GM12878 (cell line): ENCODE data around the gene LRRC47. TPM values are rescaled to one million over a fixed set of nuclear protein-coding genes. Genes with fewer than 3 reads are reported as not detected.

Experiments
- ATAC-seq: fragments of 200-7000 bp; cut with Tn5 transposase; 3 replicates; pipeline ENCODE4 v1.9.1; 2020; ENCODE audit warnings: mild to moderate bottlenecking, moderate library complexity
- BruUV-seq: library from RNA; stranded (reverse); fragments of 400-500 nt; replicated peaks from 2 replicates; lab custom pipeline; 2021; lab: Mats Ljungman, UMichigan
- CTCF ChIA-PET: fragments of 300-600 bp; sonication (Branson Sonifier 250); formaldehyde crosslinking; extraction: SDS; loops from one replicate; lab custom pipeline; 2021; ENCODE audit warnings: inconsistent platforms; lab: Yijun Ruan, JAX
- POLR2A ChIA-PET: fragments of 350-600 bp; formaldehyde crosslinking; extraction: SDS; loops from one replicate; lab custom pipeline; 2021; ENCODE audit warnings: inconsistent platforms; lab: Charles Lee
- RAD21 ChIA-PET: fragments of 300-600 bp; sonication (Branson Sonifier 250); formaldehyde crosslinking; loops from one replicate; lab custom pipeline; 2023; ENCODE audit warnings: antibody characterized with exemption; ENCODE audit not compliant: unreplicated experiment; lab: Charles Lee
- SMC1A ChIA-PET: fragments of 300-600 bp; sonication (Branson Sonifier 250); formaldehyde crosslinking; loops from one replicate; lab custom pipeline; 2023; ENCODE audit not compliant: unreplicated experiment, uncharacterized antibody; lab: Charles Lee
- DNase-seq: peaks from one replicate; pipeline ENCODE4 v3.0.0-alpha.2; 2011; ENCODE audit warnings: low read depth, low spot score
- FAIRE-seq: peaks from 3 replicates; lab custom pipeline; 2011; peaks lifted over from hg19 to GRCh38; lab: Jason Lieb, UNC
- H2AFZ ChIP-seq: 2 replicates; pipeline ENCODE4 v1.6.0; 2011; ENCODE audit warnings: low read depth, low read length, control low read depth; ENCODE audit not compliant: control insufficient read depth
- H3K27ac ChIP-seq: 2 replicates; pipeline ENCODE4 v1.5.1; 2011; ENCODE audit warnings: control low read depth; ENCODE audit not compliant: control insufficient read depth, insufficient read depth
- H3K27me3 ChIP-seq, 2 experiments: replicated peaks in 1 of 2; 2 replicates each; pipeline versions ENCODE4 v1.6.0 to v1.6.1; 2011; ENCODE audit warnings: low read length in 1 of 2; ENCODE audit not compliant: control insufficient read depth in 2 of 2, insufficient read depth in 2 of 2
- H3K36me3 ChIP-seq, 2 experiments: 2 replicates each; pipeline ENCODE4 v1.5.1; 2011; ENCODE audit warnings: low read length in 1 of 2; ENCODE audit not compliant: control insufficient read depth in 2 of 2, insufficient read depth in 2 of 2
- H3K4me1 ChIP-seq: 2 replicates; pipeline ENCODE4 v1.6.1; 2011; ENCODE audit warnings: mild to moderate bottlenecking, low read length, moderate library complexity, mixed read lengths; ENCODE audit not compliant: control insufficient read depth, insufficient read depth
- H3K4me2 ChIP-seq: 2 replicates; pipeline ENCODE4 v1.6.0; 2011; ENCODE audit warnings: control low read depth; ENCODE audit not compliant: control insufficient read depth, insufficient read depth
- H3K4me3 ChIP-seq: fragments of 200-600 bp; sonication (generic); 2 replicates; pipeline ENCODE4 v1.5.1; 2016
- H3K79me2 ChIP-seq: 2 replicates; pipeline ENCODE4 v1.6.0; 2011; ENCODE audit warnings: low read length; ENCODE audit not compliant: control insufficient read depth, insufficient read depth
- H3K9ac ChIP-seq: 2 replicates; pipeline ENCODE4 v1.8.0; 2011; ENCODE audit warnings: low read length, control low read depth, mixed read lengths; ENCODE audit not compliant: control insufficient read depth, insufficient read depth
- H3K9me3 ChIP-seq: replicated peaks from 3 replicates; pipeline ENCODE4 v1.5.1; 2011; ENCODE audit warnings: mild to moderate bottlenecking, low read length; ENCODE audit not compliant: control insufficient read depth, insufficient read depth
- H4K20me1 ChIP-seq: 2 replicates; pipeline ENCODE4 v1.6.0; 2011; ENCODE audit not compliant: control insufficient read depth, insufficient read depth
- BRCA1 ChIP-seq: IDR thresholded peaks from 2 replicates; pipeline ENCODE4 v1.6.1; 2011; ENCODE audit warnings: low read depth, low read length, improper control_type of control experiment
- CBX5 ChIP-seq: sonication (generic); IDR thresholded peaks from 2 replicates; pipeline ENCODE4 v1.6.1; 2016; ENCODE audit warnings: low read depth, moderate library complexity, mild to moderate bottlenecking, inconsistent platforms
- CEBPB ChIP-seq, 2 experiments: fragments of 150-350 bp in 1 of 2; IDR thresholded peaks; 2 replicates each; pipeline ENCODE4 v1.6.1; 2012 to 2014; ENCODE audit warnings: low read depth in 2 of 2, low read length in 2 of 2, borderline replicate concordance in 1 of 2, inconsistent platforms in 1 of 2
- EGR1 ChIP-seq, 2 experiments: IDR thresholded peaks; 1 replicate in 1 of 2; 2 replicates in 1 of 2; pipeline ENCODE4 v1.6.1; 2011 to 2012; ENCODE audit warnings: low read depth in 2 of 2, low read length in 2 of 2, borderline replicate concordance in 1 of 2, mild to moderate bottlenecking in 1 of 2, moderate library complexity in 1 of 2
- ESRRA ChIP-seq: IDR thresholded peaks from 2 replicates; pipeline ENCODE4 v1.6.1; 2012; ENCODE audit warnings: mild to moderate bottlenecking, low read length, improper control_type of control experiment
- IKZF2 ChIP-seq, 2 experiments: fragments of 450-650 bp; IDR thresholded peaks; 2 replicates each; pipeline ENCODE4 v1.6.1; 2017; ENCODE audit warnings: mild to moderate bottlenecking in 2 of 2, moderate library complexity in 2 of 2
- JUNB ChIP-seq: IDR thresholded peaks from 2 replicates; pipeline ENCODE4 v1.6.1; 2016; ENCODE audit warnings: antibody characterized with exemption, mild to moderate bottlenecking
- JUND ChIP-seq: IDR thresholded peaks from 2 replicates; pipeline ENCODE4 v1.6.1; 2012; ENCODE audit warnings: low read depth, mild to moderate bottlenecking, low read length, improper control_type of control experiment, moderate library complexity
- KAT2A ChIP-seq: conservative IDR thresholded peaks from 2 replicates; pipeline ENCODE4 v1.6.1; 2011; ENCODE audit warnings: low read depth, low read length; ENCODE audit not compliant: control insufficient read depth
- LARP7 ChIP-seq: fragments of 450-650 bp; IDR thresholded peaks from 2 replicates; pipeline ENCODE4 v1.6.1; 2017; ENCODE audit warnings: mild to moderate bottlenecking
- NFIC ChIP-seq: IDR thresholded peaks from 2 replicates; pipeline ENCODE4 v1.6.1; 2012; ENCODE audit warnings: low read depth, mild to moderate bottlenecking, inconsistent platforms, low read length, moderate library complexity
- NR2C1 ChIP-seq: fragments of 450-650 bp; IDR thresholded peaks from 2 replicates; pipeline ENCODE4 v1.6.1; 2017; ENCODE audit warnings: antibody characterized with exemption, mild to moderate bottlenecking, moderate library complexity
- PBX3 ChIP-seq: IDR thresholded peaks from 2 replicates; pipeline ENCODE4 v1.6.1; 2011; ENCODE audit warnings: mild to moderate bottlenecking, low read depth, low read length, moderate library complexity; ENCODE audit not compliant: insufficient replicate concordance
- RCOR1 ChIP-seq: conservative IDR thresholded peaks from 2 replicates; pipeline ENCODE4 v1.6.1; 2012; ENCODE audit warnings: low read depth, low read length, improper control_type of control experiment
- SP1 ChIP-seq: IDR thresholded peaks from one replicate; pipeline ENCODE4 v1.6.1; 2011; ENCODE audit warnings: low read depth, low read length
- SREBF1 ChIP-seq: IDR thresholded peaks from 2 replicates; pipeline ENCODE4 v1.6.1; 2012; ENCODE audit warnings: mild to moderate bottlenecking, low read length
- YBX1 ChIP-seq: fragments of 450-650 bp; IDR thresholded peaks from 2 replicates; pipeline ENCODE4 v1.6.1; 2016; ENCODE audit warnings: antibody characterized with exemption
- ZNF274 ChIP-seq: IDR thresholded peaks from one replicate; pipeline ENCODE4 v1.8.0; 2011; ENCODE audit not compliant: insufficient read length, insufficient read depth
- ZNF384 ChIP-seq: IDR thresholded peaks from 2 replicates; pipeline ENCODE4 v1.6.1; 2012; ENCODE audit warnings: low read depth, mild to moderate bottlenecking, low read length, improper control_type of control experiment, borderline replicate concordance
- WGBS: methylation state at CpG from one replicate; pipeline ENCODE4 v1.1.6; 2016; ENCODE audit warnings: low lambda C conversion rate; ENCODE audit not compliant: insufficient replicate concordance, insufficient coverage; ENCODE audit errors: missing lambda C conversion rate; 5-methylcytosine and 5-hydroxymethylcytosine counted together
- in situ Hi-C: fragments of 300-500 bp; cut with MboI; formaldehyde crosslinking; loops from 9 replicates; pipeline ENCODE4 v1.14.3; 2018; ENCODE audit warnings: mixed read lengths
- intact Hi-C: fragments of 100-400 bp; cut with micrococcal nuclease; formaldehyde crosslinking; loops from one replicate; pipeline ENCODE4 v1.14.2; 2022; ENCODE audit not compliant: unreplicated experiment
- polyA plus RNA-seq, 11 experiments: library from polyadenylated mRNA; depleted of rRNA in 4 of 11; unstranded in 6 of 11; stranded (reverse) in 5 of 11; fragments of >200 nt; fragmentation: Nextera tagmentation in 4 of 11; fragmentation: Illumina TruSeq in 1 of 11; extraction: Ambion mirVana in 4 of 11; extraction: Trizol in 1 of 11; gene quantifications; 1 replicate in 1 of 11; 2 replicates in 10 of 11; pipeline versions ENCODE4 v1.2.1 to v1.2.3, GENCODE V29; 2011 to 2016; ENCODE audit warnings: inconsistent platforms in 2 of 11, missing spikeins in 2 of 11, low read depth in 1 of 11
- total RNA-seq, 4 experiments: library from RNA; depleted of rRNA in 3 of 4; stranded (reverse); fragments of >200 nt in 3 of 4; fragmentation: Illumina TruSeq in 1 of 4; extraction: Trizol in 1 of 4; gene quantifications; 2 replicates each; pipeline versions ENCODE4 v1.2.1 to v1.2.3, GENCODE V29; 2013 to 2021

The LRRC47 gene
- total and polyA plus RNA-seq, 10 of the 15 experiments (the other 5 are each of a cell fraction or from before 2014, with no cell fraction given), result 2.5 to 34.6 (median 18.2) TPM

DNA sequence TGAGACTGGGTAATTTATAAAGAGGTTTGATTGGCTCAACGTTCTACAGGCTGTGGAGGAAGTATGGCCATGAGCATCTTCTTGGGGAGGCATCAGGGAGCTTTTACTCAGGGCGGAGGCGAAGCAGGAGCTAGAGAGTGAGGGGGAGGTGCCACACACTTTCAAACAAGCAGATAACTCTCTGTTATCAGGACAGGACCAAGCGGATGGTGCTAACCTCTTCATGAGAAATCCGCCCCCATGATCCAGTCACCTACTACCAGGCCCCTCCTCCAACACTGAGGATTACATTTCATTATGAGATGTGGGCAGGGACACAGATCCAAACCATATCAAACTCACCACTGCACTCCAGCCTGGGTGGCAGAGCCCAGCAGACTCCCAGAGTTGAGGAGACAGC lies 11.5 kb upstream of the LRRC47 start (continued):
- TF ChIP-seq IKZF2 (IDR thresholded peaks at IDR 0.05) (no peak), SREBF1 (no peak), EGR1 (IDR thresholded peaks at IDR 0.05; ENCODE audit: borderline replicate concordance in 1 of 2, low read depth in 2 of 2, low read length in 2 of 2) (no peak), NFIC (no peak), JUND (no peak), CEBPB (IDR thresholded peaks at IDR 0.05; ENCODE audit: borderline replicate concordance in 1 of 2, low read depth in 2 of 2, low read length in 2 of 2) (no peak), BRCA1 (no peak)

DNA sequence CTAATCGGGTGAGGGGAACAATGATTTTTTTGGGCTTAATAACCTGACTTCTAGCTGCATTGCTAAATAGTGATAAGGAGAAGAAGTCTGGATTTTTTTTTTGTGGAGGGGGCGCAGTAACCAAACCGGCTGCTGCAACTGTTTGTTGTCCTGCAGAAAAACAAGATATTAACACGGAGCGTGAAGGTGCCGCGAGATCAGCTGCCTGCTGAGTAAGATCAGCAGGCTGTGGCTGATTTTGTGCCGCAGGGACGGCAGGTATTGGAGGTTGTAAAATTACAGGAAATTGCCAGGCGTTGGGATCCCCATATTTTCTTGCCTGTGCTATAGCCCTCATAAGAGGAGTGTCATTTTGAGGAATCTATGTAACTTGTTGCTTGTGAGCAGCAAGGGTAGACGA lies 8.7 kb upstream of the LRRC47 start:
- POLR2A ChIA-PET, result no interaction called here
- ATAC-seq, result no peak

More for the DNA sequence above, 8.7 kb upstream of the LRRC47 start:
- in situ Hi-C loops, result no loop called here
- no peak overlapping the region for H3K27ac ChIP-seq
- RAD21 ChIA-PET, result interaction anchor here (1.2 kb wide), 2 partner anchors 9 to 29 kb away, joined by 4 to 5 read pairs; partner anchors contain the start of gene LRRC47
- H3K79me2 ChIP-seq, result no peaks in the 10 kb centered on the region
- no peak for DNase-seq
- peaks cover 12% of the 10 kb centered on the region for H3K4me1 ChIP-seq
- peaks cover 3% of the 10 kb centered on the region; the same call in 2 of the 3 replicates for H3K9me3 ChIP-seq
- BruUV-seq, result no TSS peak
- TF ChIP-seq RCOR1, result no peak
- TF ChIP-seq KAT2A, result no peak
- no peak for TF ChIP-seq ZNF274
- TF ChIP-seq YBX1, result no peak
- TF ChIP-seq PBX3, result no peak
- no peak for TF ChIP-seq NFIC
- no peak for TF ChIP-seq JUNB
- no peak for TF ChIP-seq LARP7
- no peak for TF ChIP-seq ZNF384
- TF ChIP-seq NR2C1, result no peak
- no peak for TF ChIP-seq SP1
- TF ChIP-seq ESRRA, result no peak
- TF ChIP-seq CBX5, result no peak
- TF ChIP-seq SREBF1, result no peak
- H3K9ac ChIP-seq, result peak overlapping the region; percentile 4; the same call in 1 of the 2 replicates
- SMC1A ChIA-PET, result interaction anchor here (1.6 to 1.7 kb wide), 2 partner anchors 157 to 186 kb away, joined by 3 to 6 read pairs; no protein-coding TSS in a partner anchor
- peak overlapping the region; percentile 25; the same call in 1 of the 2 replicates for H3K4me2 ChIP-seq
- no peak for FAIRE-seq
- no peaks in the 10 kb centered on the region for H3K36me3 ChIP-seq
- 50% methylated on average over 11 of the region's 11 CpGs for WGBS
- no peaks in the 10 kb centered on the region for H4K20me1 ChIP-seq
- CTCF ChIA-PET, result interaction anchor here (0.8 to 1.6 kb wide), 2 partner anchors 29 to 31 kb away, joined by 3 read pairs; no protein-coding TSS in a partner anchor
- H2AFZ ChIP-seq, result peak overlapping the region; percentile 52
- intact Hi-C loops, result no loop called here
- H3K4me3 ChIP-seq, result 0 out of 2 replicates have a peak overlapping the region, but pooled peaks have one; percentile 12
- no peaks in the 10 kb centered on the region; a peak in 1 of 4 replicates for H3K27me3 ChIP-seq
